Activated naive CD4-positive, alpha-beta T cell treated with anti-CD3 and anti-CD28 coated beads, Interleukin-2, amount 50 U/mL, for 72 hours (primary cell): Measurements from ENCODE around the gene MKNK1. TPM values are rescaled to one million over a fixed set of nuclear protein-coding genes. Genes with fewer than 3 reads are reported as not detected.

Experiments
- ATAC-seq, 2 donors: fragments of 150-1000 bp; cut with Tn5 transposase; 2 replicates each; pipeline ENCODE4 v1.10.0; 2021; ENCODE audit warnings: mild to moderate bottlenecking in 2 of 2, moderate library complexity in 2 of 2
- DNase-seq, 2 donors: peaks; one replicate each; pipeline ENCODE4 v3.0.0; 2021 to 2022; ENCODE audit warnings: low spot score in 2 of 2
- H3K27ac Mint-ChIP-seq, 2 donors: one replicate each; pipeline ENCODE4 v1.8.0; 2022; ENCODE audit warnings: mild to moderate bottlenecking in 2 of 2, mixed read lengths in 2 of 2
- H3K36me3 Mint-ChIP-seq, 2 donors: one replicate each; pipeline ENCODE4 v1.8.0; 2022; ENCODE audit warnings: mixed read lengths in 2 of 2
- H3K9me3 Mint-ChIP-seq, 2 donors: one replicate each; pipeline ENCODE4 v1.8.0; 2022; ENCODE audit warnings: mixed read lengths in 2 of 2
- total RNA-seq, 2 donors: library from RNA; stranded (reverse); gene quantifications; one replicate each; pipeline ENCODE4 v1.2.3, GENCODE V29; 2022

The MKNK1 gene
- total RNA-seq, 2 donors from 2014 or later, result 37.3 to 48.7 TPM

GRCh38 chr1:46543761-46544560 is 60.1 kb downstream of the MKNK1 start:
- DNase-seq, result no peak
- no peak overlapping the region for H3K27ac Mint-ChIP-seq
- no peaks in the 10 kb centered on the region for H3K36me3 Mint-ChIP-seq
- ATAC-seq, result no peak
- no peaks in the 10 kb centered on the region for H3K9me3 Mint-ChIP-seq

- DNase-seq (no peak), ATAC-seq (no peak)
- no peak overlapping the region for H3K27ac Mint-ChIP-seq
- H3K36me3 Mint-ChIP-seq, result no peaks in the 10 kb centered on the region
- no peaks in the 10 kb centered on the region for H3K9me3 Mint-ChIP-seq
Observed at GRCh38 chr1:46543382-46543760, 60.7 kb downstream of the MKNK1 start.

GRCh38 chr1:46539972-46540371 is 64.1 kb downstream of the MKNK1 start:
- Mint-ChIP-seq H3K9me3 (no peaks in the 10 kb centered on the region), H3K27ac (peak overlapping the region in 1 of 2 donors; percentile 52), H3K36me3 (no peaks in the 10 kb centered on the region)
- DNase-seq (no peak), ATAC-seq (no peak)

GRCh38 chr1:46538147-46538546 is 65.9 kb downstream of the MKNK1 start:
- no peaks in the 10 kb centered on the region for H3K9me3 Mint-ChIP-seq

GRCh38 chr1:46537651-46538050 is 66.4 kb downstream of the MKNK1 start:
- H3K9me3 Mint-ChIP-seq, result no peaks in the 10 kb centered on the region
- H3K27ac Mint-ChIP-seq, result no peak overlapping the region
- DNase-seq (no peak), ATAC-seq (no peak)
- no peaks in the 10 kb centered on the region for H3K36me3 Mint-ChIP-seq

More at GRCh38 chr1:46538147-46538546, 65.9 kb downstream of the MKNK1 start:
- H3K36me3 Mint-ChIP-seq, result no peaks in the 10 kb centered on the region
- ATAC-seq, result no peak
- DNase-seq, result no peak
- no peak overlapping the region for H3K27ac Mint-ChIP-seq

- no peaks in the 10 kb centered on the region for H3K9me3 Mint-ChIP-seq
- no peak overlapping the region for H3K27ac Mint-ChIP-seq
- no peak for DNase-seq
- ATAC-seq, result no peak
- no peaks in the 10 kb centered on the region for H3K36me3 Mint-ChIP-seq
Observed at GRCh38 chr1:46536527-46536926, 67.5 kb downstream of the MKNK1 start.

GRCh38 chr1:46535063-46535462 is 69.0 kb downstream of the MKNK1 start:
- no peaks in the 10 kb centered on the region for H3K9me3 Mint-ChIP-seq
- H3K27ac Mint-ChIP-seq, result no peak overlapping the region
- no peak for DNase-seq
- no peaks in the 10 kb centered on the region for H3K36me3 Mint-ChIP-seq
- peak in 1 of 2 donors; percentile 48 for ATAC-seq

- Mint-ChIP-seq H3K27ac (peak overlapping the region in 1 of 2 donors; percentile 21), H3K36me3 (no peaks in the 10 kb centered on the region), H3K9me3 (no peaks in the 10 kb centered on the region)
- peak; percentile 54 to 64 for ATAC-seq
- peak in 1 of 2 donors; percentile 39 for DNase-seq
Observed at GRCh38 chr1:46533179-46533864, 70.7 kb downstream of the MKNK1 start.

GRCh38 chr1:46532498-46533178 is 71.4 kb downstream of the MKNK1 start:
- DNase-seq (peak in 1 of 2 donors; percentile 78), ATAC-seq (peak; percentile 68 to 74)
- Mint-ChIP-seq H3K36me3 (no peaks in the 10 kb centered on the region), H3K27ac (no peak overlapping the region), H3K9me3 (no peaks in the 10 kb centered on the region)

GRCh38 chr1:46532095-46532494 is 72.0 kb downstream of the MKNK1 start:
- H3K36me3 Mint-ChIP-seq, result no peaks in the 10 kb centered on the region
- no peak overlapping the region for H3K27ac Mint-ChIP-seq
- DNase-seq (peak in 1 of 2 donors; percentile 30), ATAC-seq (peak; percentile 6 to 64)
- no peaks in the 10 kb centered on the region for H3K9me3 Mint-ChIP-seq

- ATAC-seq, result no peak
- H3K36me3 Mint-ChIP-seq, result no peaks in the 10 kb centered on the region
- no peak for DNase-seq
- no peak overlapping the region for H3K27ac Mint-ChIP-seq
- no peaks in the 10 kb centered on the region for H3K9me3 Mint-ChIP-seq
Observed at GRCh38 chr1:46530791-46531409, 73.2 kb downstream of the MKNK1 start.

- H3K36me3 Mint-ChIP-seq, result no peaks in the 10 kb centered on the region
- H3K27ac Mint-ChIP-seq, result no peak overlapping the region
- H3K9me3 Mint-ChIP-seq, result no peaks in the 10 kb centered on the region
- DNase-seq, result no peak
- ATAC-seq, result no peak
Observed at GRCh38 chr1:46530311-46530710, 73.8 kb downstream of the MKNK1 start.

- ATAC-seq (peak; percentile 45 to 46), DNase-seq (no peak)
- Mint-ChIP-seq H3K36me3 (no peaks in the 10 kb centered on the region), H3K27ac (no peak overlapping the region), H3K9me3 (no peaks in the 10 kb centered on the region)
Observed at GRCh38 chr1:46529031-46529630, 74.9 kb downstream of the MKNK1 start.

GRCh38 chr1:46528297-46528955 is 75.6 kb downstream of the MKNK1 start:
- Mint-ChIP-seq H3K36me3 (no peaks in the 10 kb centered on the region), H3K27ac (no peak overlapping the region), H3K9me3 (no peaks in the 10 kb centered on the region)
- DNase-seq (no peak), ATAC-seq (no peak)

- H3K27ac Mint-ChIP-seq, result no peak overlapping the region
Observed at GRCh38 chr1:46527474-46528296, 76.4 kb downstream of the MKNK1 start.

More at GRCh38 chr1:46527474-46528296, 76.4 kb downstream of the MKNK1 start:
- H3K36me3 Mint-ChIP-seq, result no peaks in the 10 kb centered on the region
- peak; percentile 67 to 86 for DNase-seq
- H3K9me3 Mint-ChIP-seq, result no peaks in the 10 kb centered on the region
- ATAC-seq, result peak; percentile 70 to 73
